Medulla oblongata (tissue), 1 donor: ENCODE measurements around the gene GABPB2.
"Not testable (repeated sequence)": the region's sequence is repeated elsewhere in the genome, so short reads cannot be mapped to it uniquely, and the experiment has no call there.

Experiments
- DNase-seq: peaks from one replicate; pipeline ENCODE4 v3.0.0-alpha.2; 2015; ENCODE audit errors: extremely low spot score

GABPB2 gene

DNA sequence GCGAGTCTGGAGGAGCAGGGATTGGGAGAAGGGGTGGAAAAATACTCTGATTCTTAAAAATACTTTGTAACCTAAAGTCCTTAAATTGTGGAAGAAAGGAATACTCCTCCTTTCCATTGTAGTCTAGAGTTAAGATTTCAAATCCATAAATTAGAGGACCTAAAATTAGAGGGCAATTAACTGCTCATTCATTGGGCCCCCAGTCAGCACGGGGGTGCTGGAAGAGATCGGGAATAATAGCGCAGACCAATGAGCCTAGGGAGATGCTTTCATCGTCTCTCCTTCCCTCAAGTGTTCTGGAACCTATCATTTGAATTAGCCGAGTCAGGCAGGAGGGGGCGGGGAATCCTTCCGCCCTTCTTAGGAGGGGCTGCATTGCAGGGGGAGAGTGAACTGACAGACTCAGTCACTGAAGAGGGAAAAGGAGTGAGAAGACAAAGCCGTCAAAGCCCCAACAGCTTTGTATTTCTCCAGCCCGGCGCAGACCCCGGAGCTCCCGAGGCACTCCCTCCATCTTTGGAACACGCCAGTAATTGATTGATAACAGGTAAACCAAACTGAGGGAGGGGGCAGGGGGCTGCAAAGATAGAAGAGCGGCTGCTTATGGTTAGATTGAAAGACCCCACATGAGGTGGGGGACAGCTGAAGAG lies 10.4 kb upstream of the GABPB2 start, which contains the start of gene MLLT11:
MLLT11 (plus strand) TSS at position 391 of the 650 bp plus-strand sequence. CDS start 6,828 bp downstream, outside the sequence.
- DNase-seq = peak; percentile 87

DNA sequence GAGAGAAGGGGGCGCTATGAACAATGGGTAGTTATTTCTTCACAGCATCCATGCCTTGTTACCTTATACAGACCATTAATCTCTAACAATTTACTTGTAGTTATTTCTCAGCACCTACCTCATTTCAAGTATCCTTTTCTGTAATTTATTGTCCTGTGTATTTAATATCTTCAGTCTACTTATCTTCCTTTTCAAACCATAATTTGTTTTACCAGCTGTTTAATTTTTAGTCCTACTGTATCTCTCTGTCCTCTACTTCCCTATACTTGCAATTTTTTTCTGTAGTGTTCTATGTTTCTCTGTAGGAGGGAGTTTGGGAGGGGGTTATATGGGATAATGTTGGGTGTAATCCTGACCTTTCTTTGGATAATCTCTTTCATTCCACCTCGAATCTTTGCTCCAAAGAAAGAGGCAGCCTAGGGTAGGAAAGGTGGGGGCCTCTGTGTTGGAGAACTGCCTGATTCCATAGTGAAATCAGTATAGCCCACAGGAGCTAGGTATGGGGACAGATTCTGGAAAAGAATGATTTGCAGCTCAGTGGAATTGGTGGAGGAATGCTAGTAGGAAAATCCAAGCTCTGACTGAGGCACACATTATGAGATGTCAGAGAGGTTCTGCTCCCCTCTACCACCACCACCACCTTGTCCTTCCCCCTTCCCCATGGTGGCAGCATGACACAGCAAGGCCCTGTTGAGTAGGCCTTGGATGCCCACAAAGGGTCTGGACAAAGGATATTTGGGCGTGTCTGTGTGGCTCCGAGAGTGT lies 9.7 kb upstream of the GABPB2 start:
- peak; percentile 43 for DNase-seq

DNA sequence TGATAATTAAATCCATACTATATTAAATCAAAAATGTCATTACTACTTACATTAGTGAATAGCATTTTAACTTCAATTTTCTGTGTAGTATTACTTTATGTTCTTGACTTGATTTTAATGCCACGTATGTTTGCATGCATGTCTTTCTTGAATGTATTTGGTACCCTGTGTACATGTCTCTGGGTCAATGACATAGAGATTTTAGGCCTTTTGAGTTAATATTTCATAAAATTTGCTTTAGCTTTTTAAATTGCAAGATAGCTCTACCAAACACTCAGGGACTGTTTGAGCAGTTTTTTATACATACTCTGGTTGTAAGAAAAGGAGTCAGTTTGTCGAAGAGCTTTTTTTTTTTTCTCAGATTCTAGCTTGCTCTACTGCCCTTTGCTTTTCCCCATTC lies 8.9 kb upstream of the GABPB2 start:
- DNase-seq = no peak

DNA sequence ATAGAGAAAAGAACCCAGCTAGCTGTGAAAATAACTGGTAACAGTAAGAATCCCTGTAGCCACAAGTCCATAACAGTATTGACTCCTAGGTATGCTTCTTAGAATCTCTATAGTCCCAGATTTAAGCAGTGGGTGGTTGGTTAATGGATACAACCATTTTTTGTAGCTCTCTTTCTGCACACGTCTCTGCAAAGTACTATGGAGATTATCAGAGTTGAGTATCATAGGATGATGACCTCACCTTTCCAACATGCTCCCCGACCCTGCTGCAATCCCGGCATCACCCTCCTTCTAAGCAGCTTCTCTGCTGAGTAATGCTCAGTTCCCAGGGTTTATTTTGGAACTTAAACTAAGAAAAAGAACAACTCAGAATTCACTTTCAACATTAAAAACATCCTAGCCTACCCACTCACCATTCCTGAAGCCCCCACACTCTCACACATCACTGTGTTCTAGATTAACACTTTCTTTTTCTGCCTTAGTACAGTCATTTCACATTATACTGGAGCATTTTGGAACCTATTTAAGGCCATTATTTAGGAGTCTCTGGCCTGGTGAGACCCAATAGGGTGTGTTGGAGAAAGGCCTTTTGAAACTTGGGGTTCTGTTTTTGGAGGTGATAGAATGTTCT lies 7.7 kb upstream of the GABPB2 start:
- DNase-seq = no peak

DNA sequence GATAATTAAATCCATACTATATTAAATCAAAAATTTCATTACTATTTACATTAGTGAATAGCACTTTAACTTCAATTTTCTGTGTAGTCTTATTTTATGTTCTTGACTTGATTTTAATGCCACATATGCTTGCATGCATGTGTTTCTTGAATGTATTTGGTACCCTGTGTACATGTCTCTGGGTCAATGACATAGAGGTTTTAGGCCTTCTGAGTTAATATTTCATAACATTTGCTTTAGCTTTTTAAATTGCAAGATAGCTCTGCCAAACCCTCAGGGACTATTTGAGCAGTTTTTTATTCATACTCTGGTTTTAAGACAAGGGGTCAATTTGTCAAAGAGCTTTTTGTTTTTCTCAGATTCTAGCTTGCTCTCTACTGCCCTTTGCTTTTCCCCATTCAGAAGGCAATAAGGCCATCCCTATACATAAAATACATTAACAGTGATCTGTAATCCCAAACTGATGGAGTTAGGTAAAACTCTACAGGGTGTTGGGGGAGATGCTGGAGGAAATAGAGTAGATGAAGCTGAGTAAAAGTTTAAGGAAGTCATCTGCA lies 5.4 kb upstream of the GABPB2 start:
- peak; percentile 2 for DNase-seq

DNA sequence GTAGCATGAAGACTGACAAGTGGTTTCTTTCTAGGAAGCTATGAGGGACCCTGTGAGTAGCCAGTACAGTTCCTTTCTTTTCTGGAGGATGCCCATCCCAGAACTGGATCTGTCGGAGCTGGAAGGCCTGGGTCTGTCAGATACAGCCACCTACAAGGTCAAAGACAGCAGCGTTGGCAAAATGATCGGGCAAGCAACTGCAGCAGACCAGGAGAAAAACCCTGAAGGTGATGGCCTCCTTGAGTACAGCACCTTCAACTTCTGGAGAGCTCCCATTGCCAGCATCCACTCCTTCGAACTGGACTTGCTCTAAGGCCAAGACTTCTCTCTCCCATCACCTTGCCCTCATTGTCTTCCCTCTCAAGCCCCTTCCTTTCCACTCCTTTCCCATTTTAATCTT lies 3.4 kb upstream of the GABPB2 start:
- DNase-seq = peak; percentile 2

DNA sequence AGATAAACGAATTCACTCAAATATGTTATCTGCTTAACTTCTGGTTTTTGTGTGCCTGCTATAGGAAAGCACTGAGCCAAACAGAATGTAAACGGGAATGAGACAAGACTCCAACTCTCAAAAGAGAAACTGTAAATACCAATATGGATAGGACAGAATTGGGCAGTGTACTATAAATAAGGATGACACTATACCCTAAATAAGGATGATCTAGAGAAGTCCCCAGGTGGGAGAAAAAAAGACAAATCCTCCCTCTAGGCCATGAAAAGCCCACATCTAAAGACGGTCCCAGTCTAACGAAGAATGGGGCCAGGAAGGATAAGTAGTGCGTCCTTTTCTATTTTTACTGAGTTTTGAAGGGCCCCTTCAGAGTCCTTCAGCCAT lies 1.5 kb upstream of the GABPB2 start:
- DNase-seq = peak; percentile 2

DNA sequence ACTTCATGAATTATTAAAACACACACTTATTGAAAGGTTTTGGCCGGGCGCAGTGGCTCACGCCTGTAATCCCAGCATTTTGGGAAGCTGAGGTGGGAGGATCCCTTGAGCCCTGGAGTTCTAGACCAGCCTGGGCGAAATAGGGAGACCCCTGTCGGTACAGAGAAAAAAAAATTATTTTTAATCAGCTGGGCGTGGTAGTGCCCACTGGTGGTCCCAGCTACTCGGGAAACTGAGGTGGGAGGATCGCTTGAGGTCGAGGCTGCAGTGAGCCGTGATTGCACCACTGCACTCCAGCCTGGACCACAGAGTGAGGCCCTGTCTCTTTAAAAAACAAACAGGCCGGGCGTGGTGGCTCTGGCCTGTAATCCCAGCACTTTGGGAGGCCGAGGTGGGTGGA lies 1.7 kb downstream of the GABPB2 start:
- DNase-seq = peak; percentile 2

DNA sequence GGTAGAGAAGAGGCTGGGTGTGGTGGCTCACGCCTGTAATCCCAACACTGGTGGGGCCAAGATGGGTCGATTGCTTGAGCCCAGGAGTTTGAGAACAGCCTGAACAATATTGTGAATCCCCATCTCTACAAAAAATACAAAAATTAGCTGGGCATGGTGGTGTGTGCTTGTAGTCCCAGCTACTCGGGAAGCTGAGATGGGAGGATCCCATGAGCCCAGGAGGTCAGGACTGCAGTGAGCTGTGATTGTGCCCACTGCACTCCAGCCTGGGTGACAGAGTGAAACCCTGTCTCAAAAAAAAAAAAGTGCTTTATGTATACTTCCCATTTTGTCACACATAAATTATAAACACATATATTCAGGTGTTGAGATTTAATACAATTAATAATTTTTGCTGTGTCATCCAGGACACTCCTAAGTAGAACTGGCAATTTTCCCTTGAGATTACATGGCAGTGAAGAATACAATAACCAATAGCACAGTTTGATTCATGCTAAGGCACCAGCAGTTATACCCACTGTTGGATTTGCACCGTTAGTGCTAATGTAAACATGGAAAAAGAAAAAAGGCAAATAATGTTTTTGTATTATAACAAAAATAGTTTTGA lies 15.5 kb downstream of the GABPB2 start:
- DNase-seq = no peak

DNA sequence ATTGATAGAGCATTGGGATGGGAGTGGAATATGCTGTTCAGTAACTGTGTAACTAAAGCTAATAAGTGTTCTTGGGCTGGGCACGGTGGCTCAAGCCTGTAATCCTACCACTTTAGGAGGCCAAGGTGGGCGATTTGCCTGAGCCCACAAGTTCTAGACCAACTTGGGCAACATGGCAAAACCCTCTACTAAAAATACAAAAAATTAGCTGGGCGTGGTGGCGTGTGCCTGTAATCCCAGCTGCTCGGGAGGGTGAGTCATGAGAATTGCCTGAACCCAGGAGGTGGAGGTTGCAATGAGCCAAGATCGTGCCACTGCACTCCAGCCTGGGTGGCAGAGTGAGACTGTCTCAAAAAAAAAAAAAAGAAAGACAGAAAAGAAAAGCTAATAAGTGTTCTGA lies 26.9 kb downstream of the GABPB2 start:
- DNase-seq = not testable (repeated sequence)

DNA sequence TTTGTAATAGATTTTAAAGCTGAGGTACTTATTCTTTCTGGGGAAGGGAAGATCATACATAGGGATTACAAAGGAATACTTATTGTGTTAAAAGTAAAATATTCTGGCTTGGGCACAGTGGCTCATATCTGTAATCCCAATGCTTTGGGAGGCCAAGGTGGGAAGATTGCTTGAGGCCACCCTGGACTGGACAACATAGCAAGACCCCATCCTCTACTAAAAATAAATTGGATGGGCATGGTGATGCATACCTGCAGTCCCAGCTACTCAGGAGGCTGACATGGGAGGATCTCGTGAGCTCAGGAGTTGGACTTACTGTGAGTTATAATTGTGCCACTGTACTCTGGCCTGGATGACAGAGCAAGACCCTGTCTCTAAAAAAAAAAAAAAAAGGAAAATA lies 27.6 kb downstream of the GABPB2 start:
- no peak for DNase-seq

DNA sequence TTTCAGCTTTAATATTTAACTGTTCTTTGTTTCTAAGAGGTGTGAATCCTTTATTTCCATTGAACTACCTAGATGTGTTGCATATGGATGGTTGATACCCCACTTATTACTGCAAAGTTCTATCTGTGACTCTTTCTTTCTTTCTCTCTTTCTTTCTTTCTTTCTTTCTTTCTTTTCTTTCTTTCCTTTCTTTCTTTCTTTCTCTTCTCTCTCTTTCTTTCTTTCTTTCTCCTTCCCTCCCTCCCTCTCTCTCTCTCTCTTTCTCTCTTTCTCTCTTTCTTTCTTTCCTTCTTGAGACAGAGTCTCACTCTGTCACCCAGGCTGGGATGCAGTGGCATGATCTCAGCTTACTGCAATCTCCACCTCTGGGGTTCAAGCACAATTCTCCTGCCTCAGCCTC lies 34.1 kb downstream of the GABPB2 start:
- no peak for DNase-seq

DNA sequence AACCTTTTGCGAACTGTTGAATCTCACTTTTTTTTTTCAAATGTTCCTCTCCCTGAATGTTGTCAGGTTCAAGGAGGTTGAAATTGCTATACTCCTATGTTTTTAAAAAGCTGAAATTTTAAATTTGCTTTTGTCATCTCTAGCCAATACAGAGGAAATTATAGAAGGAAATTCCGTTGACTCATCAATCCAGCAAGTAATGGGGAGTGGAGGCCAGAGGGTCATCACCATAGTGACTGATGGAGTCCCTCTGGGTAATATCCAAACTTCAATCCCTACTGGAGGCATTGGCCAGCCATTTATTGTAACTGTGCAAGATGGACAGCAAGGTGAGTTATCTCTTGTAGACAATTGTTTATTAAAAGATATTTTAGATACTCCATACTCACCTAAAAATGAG lies 36.3 kb downstream of the GABPB2 start:
- DNase-seq = no peak

DNA sequence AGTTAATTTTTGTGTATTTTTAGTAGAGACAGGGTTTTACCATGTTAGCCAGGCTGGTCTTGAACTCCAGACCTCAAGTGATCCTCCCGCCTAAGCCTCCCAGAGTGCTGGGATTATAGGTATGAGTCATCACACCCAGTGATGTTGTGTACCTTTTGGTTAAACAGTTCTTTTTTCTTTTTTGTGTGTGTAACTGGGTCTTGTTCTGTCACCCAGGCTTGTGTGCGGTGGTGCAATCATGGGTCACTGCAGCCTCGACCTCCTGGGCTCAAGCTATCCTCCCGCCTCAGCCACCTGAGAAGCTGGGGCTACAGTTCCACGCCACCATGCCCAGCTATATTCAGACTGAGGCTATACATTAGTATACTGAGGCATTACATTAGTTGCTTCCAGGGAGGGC lies 37.8 kb downstream of the GABPB2 start:
- DNase-seq = no peak

DNA sequence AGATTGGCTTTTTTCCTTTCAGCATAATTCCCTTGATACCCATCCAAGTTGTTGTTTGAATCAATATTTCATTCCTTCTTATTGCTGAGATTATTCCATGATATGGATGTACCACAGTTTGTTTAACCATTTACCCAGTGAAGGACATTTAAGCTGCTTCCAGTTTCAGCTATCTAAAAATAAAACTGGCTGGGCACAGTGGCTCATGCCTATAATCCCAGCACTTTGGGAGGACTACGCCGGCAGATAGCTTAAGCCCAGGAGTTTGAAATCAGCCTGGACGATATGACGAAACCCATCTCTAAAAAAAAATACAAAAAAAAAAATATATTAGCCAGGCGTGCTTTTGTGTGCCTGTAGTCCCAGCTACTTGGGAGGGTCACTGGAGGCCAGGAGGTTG lies 43.3 kb downstream of the GABPB2 start:
- no peak for DNase-seq

DNA sequence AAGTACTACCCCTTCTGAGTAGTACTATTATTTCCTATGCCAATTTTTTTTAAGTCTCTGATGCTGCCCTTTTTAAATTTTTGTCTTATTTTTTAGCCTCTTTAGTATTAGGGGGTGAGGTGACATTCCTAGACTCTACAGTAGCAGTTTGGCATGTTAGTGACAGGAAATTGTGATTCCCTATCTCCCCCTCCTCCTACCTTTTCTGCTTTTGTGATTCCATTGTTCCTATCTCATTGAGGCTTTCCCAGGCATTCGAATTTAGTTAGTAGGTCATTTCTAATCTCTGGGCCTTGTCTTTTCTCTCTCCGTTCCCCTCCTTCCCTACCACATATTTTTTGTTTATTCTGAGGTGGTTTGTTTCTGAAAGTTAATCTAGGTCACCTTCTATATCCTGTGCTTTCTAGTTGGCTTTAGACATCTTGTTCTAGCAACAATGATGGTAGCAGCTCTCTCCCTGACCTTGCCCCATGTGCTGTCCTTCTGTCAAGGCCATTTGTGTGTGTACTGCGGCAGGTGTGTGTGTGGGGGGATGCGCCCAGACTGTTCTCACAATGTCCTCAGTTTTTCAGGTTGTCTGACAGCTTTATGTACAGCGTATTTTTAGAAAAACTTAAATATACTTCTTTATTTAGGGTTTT lies 54.3 kb downstream of the GABPB2 start:
- DNase-seq = no peak

DNA sequence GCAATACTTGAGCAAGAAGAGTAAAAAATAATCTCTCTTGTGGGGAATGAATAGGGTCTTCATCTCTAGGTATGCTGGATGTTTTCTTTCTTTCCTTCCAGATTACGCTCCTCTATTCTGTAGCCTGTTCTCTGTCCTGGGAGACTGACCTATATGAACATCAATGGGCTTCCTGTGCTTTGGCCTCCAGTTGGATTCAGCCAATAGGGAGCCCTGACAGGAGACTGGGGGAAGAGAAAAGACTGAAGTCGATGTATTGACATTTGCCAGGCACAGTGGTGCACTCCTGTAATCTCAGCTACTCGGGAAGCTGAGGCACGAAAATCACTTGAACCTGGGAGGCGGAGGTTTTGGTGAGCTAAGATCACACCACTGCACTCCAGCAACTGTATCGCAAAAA lies 58.2 kb downstream of the GABPB2 start:
- no peak for DNase-seq

DNA sequence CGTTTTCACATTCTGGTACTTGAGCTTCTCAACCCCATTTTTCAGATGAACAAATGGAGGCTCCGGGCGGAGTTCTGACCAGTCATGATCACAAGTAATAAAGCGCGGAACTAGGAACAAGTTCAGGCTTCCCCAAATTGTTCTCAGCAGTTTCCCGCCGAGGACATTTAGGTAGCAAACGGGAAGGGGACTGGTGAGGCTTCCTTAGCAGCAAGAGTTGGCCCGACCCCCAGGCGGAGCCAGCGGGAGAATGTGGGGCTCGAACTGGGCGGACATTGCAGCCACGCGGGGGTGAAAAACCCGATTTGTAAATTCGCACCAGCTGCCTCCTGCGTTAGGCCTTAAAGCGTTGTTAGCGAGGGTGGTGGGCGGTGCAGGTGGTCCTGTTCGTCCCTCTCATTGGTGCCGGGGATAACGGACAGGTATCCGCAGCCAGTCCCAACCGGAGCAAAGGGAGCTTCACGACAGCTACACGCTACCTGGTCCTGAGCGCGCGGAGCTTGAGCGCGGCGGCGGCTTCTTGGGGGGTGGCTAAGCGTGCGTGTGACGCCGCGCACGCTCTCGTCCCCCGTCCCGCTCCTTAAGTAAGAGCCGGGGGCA lies 60.5 kb downstream of the GABPB2 start:
- peak; percentile 83 for DNase-seq

DNA sequence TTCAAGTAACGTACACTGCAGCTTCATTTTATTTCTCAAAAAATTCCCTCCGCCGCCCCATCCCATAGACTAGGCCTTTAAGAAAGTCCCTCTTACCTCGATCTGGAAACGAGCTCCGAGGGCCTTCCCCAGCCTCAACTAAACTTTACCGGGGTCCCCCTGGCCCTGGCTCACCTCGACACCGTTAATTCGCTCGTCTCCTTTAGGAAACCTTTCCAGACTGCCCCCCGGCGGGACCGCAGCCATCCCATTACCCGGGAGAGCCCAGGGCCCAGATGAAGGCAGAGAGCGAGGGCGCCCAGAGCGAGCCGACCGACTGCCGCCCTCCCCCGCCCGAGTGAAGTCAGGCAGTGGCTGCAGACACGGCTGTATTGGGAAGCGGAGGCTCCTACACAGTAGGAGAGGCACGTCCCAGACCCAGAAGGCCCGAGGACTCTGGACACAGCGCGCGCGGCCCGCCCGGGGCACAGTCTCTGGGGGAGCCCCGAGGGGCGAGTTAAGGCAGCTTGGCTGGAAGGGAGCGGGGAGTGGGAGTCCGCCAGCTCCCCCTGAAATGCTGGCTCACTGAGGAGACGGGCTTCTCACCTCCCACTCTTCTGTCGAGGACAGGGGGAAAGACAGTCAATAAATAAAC lies 61.3 kb downstream of the GABPB2 start:
- no peak for DNase-seq

DNA sequence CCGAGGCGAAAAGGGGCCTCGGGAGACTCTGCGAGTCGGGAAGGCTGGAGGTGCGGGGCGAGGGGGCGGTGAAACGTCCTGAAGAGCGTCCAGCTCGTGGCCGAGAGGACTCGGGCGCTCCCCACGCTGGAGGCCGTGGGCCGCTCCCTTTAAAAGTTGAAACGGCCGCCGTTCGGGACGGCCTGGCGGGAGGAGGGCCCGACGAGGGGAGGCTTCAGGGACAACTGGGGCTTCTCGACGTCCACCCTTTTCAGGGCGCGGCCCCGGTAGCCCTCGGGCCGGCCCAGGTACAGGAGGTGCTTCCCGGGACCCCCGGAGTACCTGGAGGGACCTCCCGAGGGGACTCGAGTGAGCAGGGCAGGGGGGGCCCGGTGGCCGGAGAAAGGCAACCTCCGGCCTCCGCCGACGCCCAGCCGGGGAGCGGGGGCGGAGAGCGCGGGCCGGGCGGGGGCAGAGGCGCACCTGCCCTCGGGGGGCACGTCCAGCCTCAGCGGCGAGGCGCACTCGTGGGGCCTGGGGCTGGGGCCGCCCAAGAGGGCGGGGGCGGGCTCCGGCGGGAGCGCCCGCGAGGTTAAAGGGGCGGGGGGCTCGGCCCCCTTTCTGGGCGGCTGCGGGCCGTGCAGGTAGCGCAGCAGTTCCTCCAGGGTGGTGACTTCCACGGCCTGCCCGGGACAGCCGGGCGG lies 61.9 kb downstream of the GABPB2 start:
- DNase-seq = no peak
